Retinal pigment epithelial cell (primary cell): ENCODE measurements around the gene CNTD1.

ENCODE experiments used
- DNase-seq: peaks from one replicate; pipeline ENCODE4 v3.0.0-alpha.2; 2010; ENCODE audit warnings: low read depth
- H3K4me3 ChIP-seq: 2 replicates; pipeline ENCODE4 v1.5.1; 2011; ENCODE audit warnings: mild to moderate bottlenecking, low read length, control low read depth, moderate library complexity
- CTCF ChIP-seq: conservative IDR thresholded peaks from 2 replicates; pipeline ENCODE4 v1.5.1; 2011; ENCODE audit warnings: low read depth, low read length, control low read depth, inconsistent platforms

The CNTD1 gene

GRCh38 chr17:42781639-42782165, 17.0 kb upstream of the CNTD1 start:
- no peak for DNase-seq
- H3K4me3 ChIP-seq: no peak overlapping the region
- no peak for TF ChIP-seq CTCF

- TF ChIP-seq CTCF: no peak
- DNase-seq: no peak
- H3K4me3 ChIP-seq: no peak overlapping the region
Measured at GRCh38 chr17:42782166-42783061, 16.2 kb upstream of the CNTD1 start.

DNA sequence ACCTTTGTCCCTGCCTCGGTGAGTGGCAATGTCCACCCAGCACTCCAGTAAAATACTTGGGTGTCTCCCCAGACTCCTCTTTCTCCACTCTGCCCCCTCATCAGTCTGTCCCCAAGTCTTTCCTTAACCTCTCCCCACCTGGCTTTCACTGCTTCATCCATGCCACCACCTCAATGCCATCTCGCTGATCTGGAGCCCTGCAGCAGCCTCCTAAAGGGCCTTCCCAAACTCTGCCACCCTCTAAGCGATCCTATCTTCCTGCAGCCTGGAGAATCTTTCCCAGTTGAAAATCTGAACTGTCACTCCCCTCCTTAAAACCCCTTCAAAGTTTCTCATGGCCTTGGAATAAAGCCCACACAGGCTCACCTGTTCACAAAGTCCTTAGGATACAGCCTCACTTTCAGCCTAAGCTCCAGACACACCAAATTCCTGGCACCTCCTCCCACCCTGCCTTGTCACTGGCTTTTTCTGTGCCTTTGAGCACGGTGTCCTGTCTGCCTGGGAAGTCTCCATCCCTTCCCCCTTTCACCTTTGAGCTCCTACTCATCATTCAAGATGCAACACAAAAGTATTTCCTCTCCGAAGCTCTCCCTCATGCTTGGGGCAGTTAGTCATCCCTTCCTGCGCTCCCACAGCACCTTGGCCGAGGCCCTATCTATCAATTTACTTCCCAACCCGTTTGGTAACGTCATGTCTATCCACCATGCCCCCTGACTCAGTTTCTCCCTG, 15.4 kb upstream of the CNTD1 start:
- no peak for DNase-seq
- H3K4me3 ChIP-seq: no peak overlapping the region
- no peak for TF ChIP-seq CTCF

DNA sequence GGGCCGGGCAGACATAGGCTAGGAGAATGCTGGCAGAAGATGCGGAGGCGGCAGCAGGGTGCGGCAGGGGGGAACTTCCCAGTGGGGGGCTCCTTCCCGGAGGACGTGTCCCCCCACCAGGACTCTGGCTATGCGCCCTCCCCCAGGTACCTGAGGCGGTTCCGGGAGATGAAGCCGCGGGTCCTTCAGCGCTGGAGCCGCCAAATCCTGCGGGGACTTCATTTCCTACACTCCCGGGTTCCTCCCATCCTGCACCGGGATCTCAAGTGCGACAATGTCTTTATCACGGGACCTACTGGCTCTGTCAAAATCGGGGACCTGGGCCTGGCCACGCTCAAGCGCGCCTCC, 14.9 kb upstream of the CNTD1 start:
- no peak for DNase-seq
- H3K4me3 ChIP-seq: no peak overlapping the region
- no peak for TF ChIP-seq CTCF

DNA sequence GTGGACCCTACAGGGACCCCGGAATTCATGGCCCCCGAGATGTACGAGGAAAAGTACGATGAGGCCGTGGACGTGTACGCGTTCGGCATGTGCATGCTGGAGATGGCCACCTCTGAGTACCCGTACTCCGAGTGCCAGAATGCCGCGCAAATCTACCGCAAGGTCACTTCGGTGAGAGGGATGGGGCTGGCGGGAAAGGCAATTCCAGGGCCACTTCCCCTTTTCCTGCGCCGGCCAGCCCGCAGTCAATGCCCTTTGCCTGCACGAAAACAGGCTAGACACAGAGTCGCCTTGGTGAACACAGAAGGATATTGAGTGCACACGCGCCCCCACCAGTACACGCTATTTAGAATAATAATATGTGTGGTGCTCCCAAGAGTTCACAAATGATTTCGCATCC, 14.3 kb upstream of the CNTD1 start:
- DNase-seq: no peak
- no peak overlapping the region for H3K4me3 ChIP-seq
- TF ChIP-seq CTCF: no peak

DNA sequence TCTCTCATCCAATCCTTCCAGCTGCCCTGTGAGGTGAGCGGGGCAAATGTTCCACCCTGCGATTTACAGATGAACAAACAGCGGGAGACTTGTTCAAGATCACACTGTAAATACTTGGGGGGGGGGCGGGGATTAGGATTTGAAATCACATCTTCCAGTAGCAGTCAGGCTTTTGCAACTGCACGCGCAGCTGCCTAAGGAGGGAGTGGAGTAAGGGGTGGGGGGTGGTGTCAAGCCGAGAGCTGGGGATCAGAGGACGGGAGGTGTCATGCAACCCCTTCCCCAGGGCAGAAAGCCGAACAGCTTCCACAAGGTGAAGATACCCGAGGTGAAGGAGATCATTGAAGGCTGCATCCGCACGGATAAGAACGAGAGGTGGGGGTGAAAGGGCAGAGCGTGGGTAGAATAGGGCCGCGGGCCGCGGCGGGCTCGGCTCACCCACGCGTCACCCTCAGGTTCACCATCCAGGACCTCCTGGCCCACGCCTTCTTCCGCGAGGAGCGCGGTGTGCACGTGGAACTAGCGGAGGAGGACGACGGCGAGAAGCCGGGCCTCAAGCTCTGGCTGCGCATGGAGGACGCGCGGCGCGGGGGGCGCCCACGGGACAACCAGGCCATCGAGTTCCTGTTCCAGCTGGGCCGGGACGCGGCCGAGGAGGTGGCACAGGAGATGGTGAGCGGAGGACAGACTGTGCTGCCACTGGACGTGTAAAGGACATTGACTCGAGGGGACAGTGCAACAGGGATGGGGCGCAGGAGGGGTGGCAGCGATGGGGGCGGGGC, 13.7 kb upstream of the CNTD1 start:
- H3K4me3 ChIP-seq: no peak overlapping the region
- no peak for DNase-seq
- TF ChIP-seq CTCF: no peak
